GM10266 (cell line): ENCODE data around the gene CLEC17A.

ENCODE experiments used
- DNase-seq: peaks from one replicate; pipeline ENCODE4 v3.0.0; 2012; ENCODE audit errors: extremely low spot score
- TF ChIP-seq, protein P1 (sequence below): IDR thresholded peaks from 2 replicates; pipeline ENCODE4 v1.5.1; 2012; ENCODE audit warnings: mild to moderate bottlenecking, low read depth; ENCODE audit not compliant: control insufficient read depth, insufficient read depth; ENCODE audit errors: missing control alignments

The CLEC17A gene

GRCh38 chr19:14565765-14566711 is 16.8 kb upstream of the CLEC17A start:
- TF ChIP-seq, protein P1, sequence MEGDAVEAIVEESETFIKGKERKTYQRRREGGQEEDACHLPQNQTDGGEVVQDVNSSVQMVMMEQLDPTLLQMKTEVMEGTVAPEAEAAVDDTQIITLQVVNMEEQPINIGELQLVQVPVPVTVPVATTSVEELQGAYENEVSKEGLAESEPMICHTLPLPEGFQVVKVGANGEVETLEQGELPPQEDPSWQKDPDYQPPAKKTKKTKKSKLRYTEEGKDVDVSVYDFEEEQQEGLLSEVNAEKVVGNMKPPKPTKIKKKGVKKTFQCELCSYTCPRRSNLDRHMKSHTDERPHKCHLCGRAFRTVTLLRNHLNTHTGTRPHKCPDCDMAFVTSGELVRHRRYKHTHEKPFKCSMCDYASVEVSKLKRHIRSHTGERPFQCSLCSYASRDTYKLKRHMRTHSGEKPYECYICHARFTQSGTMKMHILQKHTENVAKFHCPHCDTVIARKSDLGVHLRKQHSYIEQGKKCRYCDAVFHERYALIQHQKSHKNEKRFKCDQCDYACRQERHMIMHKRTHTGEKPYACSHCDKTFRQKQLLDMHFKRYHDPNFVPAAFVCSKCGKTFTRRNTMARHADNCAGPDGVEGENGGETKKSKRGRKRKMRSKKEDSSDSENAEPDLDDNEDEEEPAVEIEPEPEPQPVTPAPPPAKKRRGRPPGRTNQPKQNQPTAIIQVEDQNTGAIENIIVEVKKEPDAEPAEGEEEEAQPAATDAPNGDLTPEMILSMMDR = no peak
- no peak for DNase-seq

DNA sequence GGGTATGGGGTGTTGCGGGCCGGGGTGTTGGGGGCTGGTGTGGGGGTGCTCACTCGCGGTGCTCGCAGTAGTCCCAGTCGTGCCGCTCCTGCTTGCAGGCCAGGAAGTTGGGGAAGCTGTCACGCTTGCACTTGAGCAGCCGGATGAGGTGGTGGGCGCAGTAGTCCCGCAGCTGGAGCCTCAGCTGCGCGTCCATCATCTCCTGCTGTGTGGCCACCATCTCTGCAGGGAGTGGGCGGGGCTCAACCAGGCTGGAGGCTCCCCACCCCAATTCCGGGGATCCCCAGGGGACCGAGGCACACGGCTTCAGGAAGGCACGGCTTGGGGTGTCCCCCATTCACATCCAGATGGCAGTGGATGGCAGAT is 16.2 kb upstream of the CLEC17A start:
- TF ChIP-seq, protein P1 = no peak
- DNase-seq = no peak

DNA sequence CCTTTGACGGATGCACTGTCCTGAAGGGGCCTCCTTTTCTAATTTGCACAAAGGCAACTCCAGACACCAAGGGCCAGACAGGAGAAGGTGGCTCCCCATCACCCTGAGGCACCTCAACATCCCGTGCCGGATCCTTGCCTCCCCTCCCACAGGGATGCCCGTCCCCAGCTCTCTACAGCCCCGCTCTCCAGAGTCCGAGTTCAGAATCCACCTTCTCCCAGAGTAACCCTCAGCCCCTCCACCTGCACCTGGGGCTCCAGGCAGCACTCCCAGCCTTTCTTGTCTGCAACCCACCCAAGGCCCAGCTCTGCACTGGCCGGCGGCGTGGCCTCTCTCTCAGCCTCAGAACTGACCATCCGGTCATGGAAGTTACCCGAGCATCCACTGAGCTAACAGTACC is 15.8 kb upstream of the CLEC17A start:
- TF ChIP-seq, protein P1 = no peak
- no peak for DNase-seq

- TF ChIP-seq, protein P1 = no peak
Observed at GRCh38 chr19:14570864-14571527, 11.9 kb upstream of the CLEC17A start.

DNA sequence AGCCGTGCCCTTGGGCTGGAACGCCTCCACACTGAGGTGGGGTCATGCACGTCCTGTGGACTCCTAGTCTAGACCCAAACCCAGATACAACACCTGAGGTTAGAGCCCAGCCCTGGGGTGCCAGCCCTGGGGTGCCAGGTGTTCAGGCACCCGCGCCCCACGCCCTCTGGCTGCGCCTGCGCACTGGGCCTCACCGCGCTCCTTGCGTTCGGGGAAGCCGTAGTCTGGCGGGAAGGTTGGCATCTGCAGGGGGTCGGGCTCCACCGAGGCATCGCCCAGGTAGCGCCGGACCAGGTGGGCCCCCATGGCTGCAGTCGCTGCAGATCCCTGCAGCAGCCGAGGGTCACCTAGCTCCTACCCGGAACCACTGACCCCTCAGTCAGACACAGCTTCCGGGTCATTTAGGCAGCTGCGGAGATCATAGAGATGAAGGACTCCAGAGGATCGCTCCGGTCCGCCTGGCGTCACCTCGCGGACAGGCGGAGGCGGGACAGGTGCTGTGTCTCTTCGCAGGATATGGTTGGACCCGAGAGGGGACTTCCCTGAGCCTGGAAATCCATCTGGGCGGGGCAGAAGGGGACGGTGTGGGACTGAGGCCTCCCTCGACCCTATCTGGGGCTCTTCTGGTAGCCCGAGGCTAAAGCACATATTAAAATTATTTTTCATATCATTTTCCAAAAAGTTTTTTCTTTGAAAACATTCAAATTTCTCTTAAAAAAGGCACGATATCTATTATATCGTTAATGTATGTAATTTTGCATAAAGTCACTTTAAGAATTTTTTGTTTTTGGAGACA is 11.0 kb upstream of the CLEC17A start, which contains the start of gene NDUFB7:
NDUFB7 (minus strand) TSS at position 372 of the 796 bp plus-strand sequence; CDS start at position 306, 66 bp downstream.
- TF ChIP-seq, protein P1 = peak; percentile 95
- peak; percentile 88 for DNase-seq

More at GRCh38 chr19:14570864-14571527, 11.9 kb upstream of the CLEC17A start:
- no peak for DNase-seq

DNA sequence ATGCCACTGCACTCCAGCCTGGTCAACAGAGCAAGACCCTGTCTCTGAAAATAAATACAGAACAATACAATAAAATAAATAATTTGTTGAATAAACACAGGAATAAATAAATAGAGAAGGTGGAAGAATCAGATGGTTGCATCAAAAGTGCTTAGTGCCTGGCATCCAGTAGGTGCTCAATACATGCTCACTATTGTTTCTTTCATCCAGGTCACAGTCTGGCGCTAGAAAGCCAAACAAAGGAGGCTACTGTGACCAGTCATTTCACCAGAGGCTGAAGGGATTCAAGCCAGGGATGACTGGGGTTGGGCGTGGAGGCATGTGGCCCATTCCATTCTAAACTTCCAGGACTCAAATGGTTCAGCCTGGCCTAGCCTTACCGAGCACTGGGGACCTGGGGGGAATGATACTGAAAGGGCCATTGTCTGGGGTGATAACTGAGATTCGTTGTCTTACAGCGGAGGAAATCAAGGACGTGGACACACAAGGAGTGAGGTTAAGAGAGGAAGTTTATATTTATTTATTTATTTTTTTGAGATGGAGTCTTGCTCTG is 7.4 kb upstream of the CLEC17A start:
- TF ChIP-seq, protein P1 = no peak
- no peak for DNase-seq
